GM12892 (cell line): ENCODE data around the gene SKIL.

Experiments used
- DNase-seq: peaks from one replicate; pipeline ENCODE4 v3.0.0; 2011; ENCODE audit not compliant: insufficient read length
- FAIRE-seq: peaks from 2 replicates; lab custom pipeline; 2011; peaks lifted over from hg19 to GRCh38; lab: Jason Lieb, UNC
- POLR2A ChIP-seq: IDR thresholded peaks from 2 replicates; pipeline ENCODE4 v1.6.1; 2011; ENCODE audit warnings: low read depth, low read length, control low read depth
- POLR2AphosphoS5 ChIP-seq: IDR thresholded peaks from 2 replicates; pipeline ENCODE4 v1.6.1; 2011; ENCODE audit warnings: low read depth, low read length, control low read depth
- TAF1 ChIP-seq: IDR thresholded peaks from 2 replicates; pipeline ENCODE4 v1.6.1; 2011; ENCODE audit warnings: low read depth, mild to moderate bottlenecking, control low read depth, low read length, borderline replicate concordance

The SKIL gene

GRCh38 chr3:170418422-170419398 is 61.2 kb downstream of the SKIL start, which contains the start of gene CLDN11:
CLDN11 (plus strand) TSS chr3:170418868; CDS start chr3:170419067, 199 bp downstream.
- TF ChIP-seq POLR2A (no peak), TAF1 (no peak), POLR2AphosphoS5 (no peak)
- FAIRE-seq = no peak
- no peak for DNase-seq

- no peak for DNase-seq
- no peak for FAIRE-seq
- TF ChIP-seq POLR2A = no peak
Observed at GRCh38 chr3:170419557-170420087, 62.1 kb downstream of the SKIL start.

- DNase-seq (no peak), FAIRE-seq (no peak)
- TF ChIP-seq POLR2A (no peak), TAF1 (no peak), POLR2AphosphoS5 (no peak)
Observed at GRCh38 chr3:170420307-170420821, 62.8 kb downstream of the SKIL start.

- DNase-seq = no peak
Observed at GRCh38 chr3:170421111-170421641, 63.7 kb downstream of the SKIL start.

GRCh38 chr3:170421758-170422157 is 64.2 kb downstream of the SKIL start:
- no peak for TF ChIP-seq POLR2A
- no peak for TF ChIP-seq TAF1
- TF ChIP-seq POLR2AphosphoS5 = no peak
- FAIRE-seq (no peak), DNase-seq (no peak)

More at GRCh38 chr3:170421111-170421641, 63.7 kb downstream of the SKIL start:
- TF ChIP-seq TAF1 (no peak), POLR2A (no peak)
- FAIRE-seq = no peak

- FAIRE-seq = no peak
- no peak for DNase-seq
- no peak for TF ChIP-seq TAF1
- TF ChIP-seq POLR2AphosphoS5 = no peak
- TF ChIP-seq POLR2A = no peak
Observed at GRCh38 chr3:170423001-170423615, 65.6 kb downstream of the SKIL start.

- FAIRE-seq = no peak
- no peak for DNase-seq
- TF ChIP-seq TAF1 (no peak), POLR2AphosphoS5 (no peak), POLR2A (no peak)
Observed at GRCh38 chr3:170424879-170425278, 67.4 kb downstream of the SKIL start.

GRCh38 chr3:170425491-170426239 is 68.2 kb downstream of the SKIL start:
- TF ChIP-seq POLR2AphosphoS5 (no peak), TAF1 (no peak), POLR2A (no peak)
- DNase-seq = no peak
- FAIRE-seq = no peak

GRCh38 chr3:170426240-170426797 is 68.8 kb downstream of the SKIL start:
- DNase-seq (no peak), FAIRE-seq (no peak)
- TF ChIP-seq POLR2A = no peak
- no peak for TF ChIP-seq POLR2AphosphoS5
- no peak for TF ChIP-seq TAF1

GRCh38 chr3:170428095-170428494 is 70.6 kb downstream of the SKIL start:
- FAIRE-seq = no peak
- TF ChIP-seq TAF1 (no peak), POLR2AphosphoS5 (no peak), POLR2A (no peak)
- DNase-seq = no peak

- TF ChIP-seq POLR2A = no peak
- no peak for TF ChIP-seq POLR2AphosphoS5
- TF ChIP-seq TAF1 = no peak
- FAIRE-seq = peak; percentile 33
- DNase-seq = no peak
Observed at GRCh38 chr3:170429050-170429449, 71.5 kb downstream of the SKIL start.

GRCh38 chr3:170431054-170431453 is 73.5 kb downstream of the SKIL start:
- FAIRE-seq = no peak
- no peak for DNase-seq
- TF ChIP-seq POLR2AphosphoS5 = no peak
- no peak for TF ChIP-seq POLR2A
- TF ChIP-seq TAF1 = no peak
